ENCODE measurements around the gene ACTG1.
A peak's percentile ranks its signal among the peaks of the same experiment; 100 is the strongest.

The ACTG1 gene

DNA sequence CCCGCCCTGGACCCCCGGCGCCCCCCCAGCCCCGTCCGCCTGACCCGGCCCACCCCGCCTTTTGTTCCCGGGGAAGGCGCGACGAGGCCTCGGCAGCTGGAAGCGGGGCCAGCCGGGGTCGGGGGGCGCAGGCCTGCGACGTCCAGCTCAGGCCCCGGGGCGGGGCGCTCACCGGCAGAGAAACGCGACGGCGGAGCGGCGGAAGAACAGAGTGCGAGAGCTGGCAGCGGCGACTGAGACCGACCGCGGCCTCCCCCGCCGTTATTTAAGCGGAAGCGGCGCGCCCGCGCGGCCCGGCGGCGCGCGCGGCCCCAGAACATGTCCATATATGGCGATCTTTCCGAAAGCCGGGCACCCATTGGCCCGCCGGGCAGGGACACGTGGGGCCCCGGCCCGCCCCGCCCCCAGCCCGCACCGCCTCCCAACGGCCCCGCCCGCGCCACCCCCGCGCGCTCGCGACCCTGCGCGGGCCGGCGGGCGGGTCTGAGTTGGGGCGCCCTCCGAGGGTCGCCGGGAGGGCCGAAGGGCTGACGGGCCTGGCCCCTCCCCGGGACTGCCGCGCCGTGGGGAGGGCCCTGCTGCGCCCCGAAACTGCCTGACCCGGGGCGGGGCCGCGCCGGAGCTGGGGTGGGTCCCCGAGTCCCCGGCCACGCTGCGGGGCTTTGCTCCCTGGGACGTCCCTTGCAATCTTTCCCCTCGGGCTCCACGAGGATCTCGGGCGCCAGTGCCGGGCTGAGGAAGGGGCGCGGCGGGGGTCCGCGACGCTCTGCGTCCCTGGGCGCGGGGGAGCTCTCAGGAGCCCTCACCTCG lies at the start of gene ACTG1:
ACTG1 (minus strand) TSS at position 238 of the 810 bp plus-strand sequence. CDS start 445 bp downstream, outside the sequence.
- peak; percentile 94 for DNase-seq

DNA sequence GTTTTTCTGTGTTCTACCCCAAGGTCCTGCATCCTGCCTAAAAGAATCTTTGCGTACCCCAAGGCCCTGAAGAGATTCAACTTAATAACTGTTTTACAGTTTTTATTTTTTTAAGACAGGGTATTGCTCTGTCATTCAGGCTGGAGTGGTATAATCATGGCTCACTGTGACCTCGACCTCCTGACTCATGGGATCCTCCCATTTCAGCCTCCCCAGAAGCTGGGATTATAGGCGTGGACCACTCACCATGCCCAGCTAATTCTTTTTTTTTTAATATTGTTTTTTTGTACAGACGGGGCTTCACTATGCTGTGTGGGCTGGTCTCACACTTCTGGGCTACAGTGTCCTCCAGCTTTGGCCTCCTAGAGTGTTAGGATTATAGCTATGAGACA lies 48.9 kb upstream of the ACTG1 start:
- DNase-seq = no peak

DNA sequence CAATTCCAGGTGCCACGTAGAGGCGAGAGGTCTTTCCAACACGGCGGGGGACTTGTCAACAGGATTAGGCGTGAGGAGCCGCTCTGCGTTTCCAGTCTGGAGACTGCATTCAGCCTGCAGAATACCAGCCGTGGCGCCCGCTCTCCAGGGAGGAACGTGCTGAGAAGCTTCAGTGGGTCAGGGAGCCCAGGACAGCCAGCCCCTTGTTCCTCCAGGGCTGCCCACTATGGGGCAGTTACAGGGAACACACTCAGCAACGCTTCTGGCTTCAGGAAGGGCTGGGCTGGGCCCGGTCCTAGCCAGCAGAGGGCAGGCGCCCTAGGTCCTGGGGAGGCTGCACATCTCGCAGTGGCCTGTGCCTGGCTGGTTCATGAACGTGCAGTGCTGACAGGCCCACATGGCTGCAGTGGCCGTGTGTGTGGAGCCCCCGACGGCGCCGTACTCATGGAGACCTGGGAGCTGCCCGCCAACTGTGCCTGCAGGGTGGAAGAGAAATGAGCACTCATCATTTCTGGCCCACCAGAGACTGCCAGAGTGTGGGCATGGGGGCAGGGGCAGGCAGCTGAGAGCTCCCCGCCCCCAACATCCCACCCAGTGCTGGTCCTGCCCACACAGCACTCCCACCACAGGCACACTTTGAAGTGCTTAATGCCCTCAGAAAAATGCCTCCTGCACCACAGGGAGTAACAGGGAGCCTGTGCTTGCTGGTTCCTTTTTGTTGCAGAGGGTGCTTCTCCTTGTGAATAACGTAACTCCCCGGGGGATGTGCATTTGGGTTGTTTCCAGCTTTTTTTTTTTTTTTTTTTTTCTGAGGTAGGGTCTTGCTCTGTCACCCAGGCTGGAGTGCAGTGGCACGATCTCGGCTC lies 46.6 kb upstream of the ACTG1 start:
- DNase-seq = no peak

DNA sequence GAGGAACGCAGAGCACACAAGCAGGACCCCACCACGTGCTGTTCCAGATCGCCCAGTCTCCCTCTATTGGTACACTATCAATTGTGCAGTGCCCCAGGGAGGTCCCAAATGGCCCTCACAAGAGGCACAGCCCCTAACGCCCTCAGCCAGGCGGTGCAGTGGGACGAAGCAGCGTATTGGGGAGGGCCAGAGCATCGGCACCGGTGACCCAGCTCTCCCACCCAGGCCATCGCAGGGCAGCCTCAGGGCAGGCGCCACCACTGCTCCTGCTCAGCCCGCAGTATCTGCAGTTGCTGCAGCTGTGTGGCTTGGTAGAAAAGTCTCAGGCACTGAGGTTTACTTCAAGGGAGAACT lies 45.5 kb upstream of the ACTG1 start:
- DNase-seq = no peak

DNA sequence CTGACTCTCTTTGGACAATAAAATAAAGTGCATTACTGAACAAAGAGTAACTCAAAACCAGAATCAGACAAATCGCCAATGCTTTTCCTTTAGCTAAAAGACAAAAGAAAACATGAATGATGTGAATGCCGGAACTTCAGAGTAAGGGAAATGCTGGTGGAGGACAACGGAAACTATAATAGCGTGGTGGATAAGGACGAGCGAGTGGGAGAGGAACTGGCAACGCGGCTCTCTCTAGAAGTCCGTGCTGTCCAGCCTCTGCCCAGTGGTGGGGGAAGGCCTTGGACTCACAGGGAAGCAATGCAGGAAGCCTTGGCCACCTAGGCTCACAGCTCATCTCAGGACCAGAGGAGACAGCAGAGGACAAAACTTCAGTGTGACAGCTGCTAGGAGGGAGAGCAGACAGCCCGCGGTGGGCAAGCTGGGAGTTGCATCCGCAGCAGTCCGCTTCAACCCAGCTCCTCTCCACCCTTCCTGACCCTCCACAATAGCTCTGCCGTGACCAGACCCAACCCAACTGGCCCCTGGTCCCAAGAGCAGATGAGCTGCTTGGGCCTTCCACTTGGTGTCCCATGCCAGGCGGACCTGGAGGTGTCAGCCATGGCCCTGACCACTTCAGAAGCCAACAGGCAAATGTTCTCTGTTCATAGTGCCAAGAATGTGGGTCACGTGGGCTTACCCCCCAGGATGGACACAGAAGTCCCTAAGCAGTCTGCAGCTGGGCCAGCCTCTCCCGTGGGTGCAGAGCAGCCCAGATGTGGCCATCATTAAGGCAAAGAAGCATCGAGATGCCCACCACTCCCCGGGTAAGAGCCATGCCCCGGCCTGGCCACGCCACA lies 44.9 kb upstream of the ACTG1 start:
- DNase-seq = no peak

DNA sequence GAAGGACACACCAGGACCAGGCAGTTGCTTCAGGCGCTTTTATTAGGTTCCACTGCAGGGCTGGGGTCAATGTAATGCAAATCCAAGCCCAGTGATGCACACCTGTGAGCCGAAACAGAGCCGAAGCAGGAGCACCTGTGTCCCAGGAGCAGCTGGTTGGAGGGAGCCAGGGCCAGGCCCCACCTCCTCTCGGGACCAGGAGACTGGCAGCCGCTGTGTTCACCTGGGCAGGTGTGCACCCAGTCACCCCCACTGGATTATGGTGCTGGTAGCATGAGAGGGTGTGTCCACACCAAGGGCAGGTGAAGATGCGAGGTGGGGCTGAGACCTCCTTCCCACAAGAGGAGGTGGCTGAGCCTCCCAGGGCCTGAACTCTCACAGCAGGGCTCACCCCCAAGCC lies 44.3 kb upstream of the ACTG1 start:
- no peak for DNase-seq

DNA sequence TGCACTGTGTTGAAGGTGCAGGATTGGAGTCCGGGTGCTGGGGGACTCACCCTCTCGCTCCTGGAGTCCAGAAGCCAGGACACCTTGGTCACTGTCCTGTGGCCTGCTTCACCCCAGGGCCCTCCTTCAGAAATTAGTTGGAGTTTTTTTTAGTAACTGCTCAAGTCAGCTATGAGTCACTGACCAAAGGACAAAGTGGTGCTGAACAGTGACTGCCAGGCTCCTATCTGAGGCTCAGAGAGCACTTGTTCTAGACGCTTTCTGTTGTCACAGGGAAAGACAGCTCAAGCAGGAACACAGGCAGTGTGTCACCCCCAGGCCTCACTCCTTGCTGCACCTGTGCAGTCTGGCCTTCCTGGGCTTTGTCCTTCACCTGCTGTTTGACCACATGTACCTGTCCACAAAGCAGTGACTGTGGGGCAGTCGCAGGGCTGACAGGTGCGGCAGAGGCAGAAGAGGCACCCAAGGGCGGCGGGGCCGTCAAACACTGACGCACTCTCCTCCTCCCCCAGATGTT lies 43.6 kb upstream of the ACTG1 start:
- DNase-seq = no peak

DNA sequence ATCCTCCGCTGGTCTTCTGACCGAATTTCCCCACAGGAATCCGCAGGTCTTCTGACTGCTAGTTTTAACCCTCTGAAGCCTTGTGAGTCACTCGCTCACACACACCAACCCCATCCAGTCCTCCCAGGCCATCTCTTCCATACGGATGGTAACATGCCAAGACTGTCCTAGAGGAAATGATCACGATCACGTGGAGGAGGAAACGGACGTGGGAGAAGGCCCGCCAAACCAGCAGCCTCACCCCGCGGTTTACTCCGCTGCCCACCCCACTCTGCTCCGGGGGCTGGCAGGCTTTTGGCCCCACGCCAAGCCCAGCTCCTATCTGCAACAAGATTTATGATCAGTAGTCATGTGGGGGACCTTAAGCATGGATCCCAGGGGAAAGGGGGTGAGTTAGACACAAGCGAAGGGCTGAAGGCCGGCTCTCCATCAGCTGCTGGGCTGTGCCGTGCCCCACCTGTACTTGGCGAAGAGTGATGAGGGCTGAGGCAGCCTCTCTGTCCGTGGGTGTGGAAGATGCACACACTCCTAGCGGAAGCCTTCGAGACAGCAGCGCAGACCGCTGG lies 41.1 kb upstream of the ACTG1 start:
- no peak for DNase-seq

DNA sequence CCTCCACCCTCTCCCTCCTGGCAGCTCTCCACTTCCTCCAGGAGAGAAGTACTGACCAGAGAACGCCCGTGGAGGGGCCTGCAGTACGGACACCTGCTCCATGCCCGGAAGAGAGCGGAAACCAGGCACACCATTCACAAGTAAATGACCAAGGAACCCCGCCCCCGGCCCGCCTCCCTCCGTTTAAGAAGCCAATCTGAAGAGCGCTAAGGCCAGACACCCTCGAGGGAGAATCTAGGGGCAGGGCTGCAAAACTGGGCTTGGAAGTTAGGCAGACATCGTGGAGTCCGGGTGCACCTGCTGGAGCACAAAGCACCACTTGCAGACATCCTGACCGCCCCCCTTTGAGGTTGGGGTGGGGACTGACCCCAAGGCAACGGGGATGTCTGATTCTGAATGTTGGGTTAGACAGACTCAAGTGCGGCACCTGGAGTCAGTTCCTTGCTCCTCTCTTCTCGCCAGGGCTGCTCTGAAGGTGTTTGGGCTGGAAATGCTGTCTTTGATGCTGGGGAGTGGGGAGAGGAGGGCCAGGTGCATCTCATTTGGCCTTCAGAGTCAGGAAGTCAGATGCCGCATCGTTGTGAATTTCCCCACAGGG lies 40.5 kb upstream of the ACTG1 start:
- peak; percentile 66 for DNase-seq

DNA sequence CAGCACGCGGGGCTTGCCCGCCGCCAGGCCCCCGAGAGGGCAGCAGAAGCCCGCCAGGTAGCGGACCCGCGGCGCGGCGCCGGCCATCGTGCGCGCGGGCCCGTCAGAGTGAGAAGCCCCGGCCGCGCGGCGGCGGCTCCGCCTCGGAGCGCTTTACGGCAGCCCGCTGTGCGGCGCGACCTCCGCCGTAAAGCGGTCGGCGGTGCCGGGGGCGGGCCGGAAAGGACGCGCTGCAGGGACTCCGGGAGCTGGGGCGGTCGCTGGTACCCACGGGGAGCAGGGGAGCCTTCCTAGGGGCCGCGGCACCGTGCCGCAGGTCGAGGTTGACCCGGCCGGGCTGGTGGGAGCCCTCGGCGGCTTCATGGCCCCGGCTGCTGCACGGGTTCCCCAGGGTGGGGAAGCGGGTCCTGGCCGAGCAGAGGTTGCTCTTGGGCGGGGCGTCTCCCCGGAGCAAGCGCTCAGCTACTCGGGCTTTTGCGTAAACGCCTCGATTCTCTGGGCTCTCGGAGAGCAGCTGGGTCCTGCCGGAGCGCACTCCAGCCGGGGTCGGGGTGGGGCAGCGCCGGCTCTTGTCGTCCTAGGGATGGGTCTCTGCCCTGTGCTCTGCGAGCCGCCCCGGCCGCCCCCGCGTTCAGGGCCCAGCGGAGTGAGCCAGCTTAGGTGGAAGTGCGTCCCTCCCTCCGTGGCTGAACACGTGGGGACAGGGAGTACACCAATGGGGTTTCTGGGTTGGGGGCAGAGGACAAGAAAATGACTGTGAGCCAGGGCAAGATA lies 39.8 kb upstream of the ACTG1 start, which contains the start of gene FAAP100:
FAAP100 (minus strand) TSS at position 110 of the 774 bp plus-strand sequence; CDS start at position 87, 23 bp downstream.
- peak; percentile 67 for DNase-seq

DNA sequence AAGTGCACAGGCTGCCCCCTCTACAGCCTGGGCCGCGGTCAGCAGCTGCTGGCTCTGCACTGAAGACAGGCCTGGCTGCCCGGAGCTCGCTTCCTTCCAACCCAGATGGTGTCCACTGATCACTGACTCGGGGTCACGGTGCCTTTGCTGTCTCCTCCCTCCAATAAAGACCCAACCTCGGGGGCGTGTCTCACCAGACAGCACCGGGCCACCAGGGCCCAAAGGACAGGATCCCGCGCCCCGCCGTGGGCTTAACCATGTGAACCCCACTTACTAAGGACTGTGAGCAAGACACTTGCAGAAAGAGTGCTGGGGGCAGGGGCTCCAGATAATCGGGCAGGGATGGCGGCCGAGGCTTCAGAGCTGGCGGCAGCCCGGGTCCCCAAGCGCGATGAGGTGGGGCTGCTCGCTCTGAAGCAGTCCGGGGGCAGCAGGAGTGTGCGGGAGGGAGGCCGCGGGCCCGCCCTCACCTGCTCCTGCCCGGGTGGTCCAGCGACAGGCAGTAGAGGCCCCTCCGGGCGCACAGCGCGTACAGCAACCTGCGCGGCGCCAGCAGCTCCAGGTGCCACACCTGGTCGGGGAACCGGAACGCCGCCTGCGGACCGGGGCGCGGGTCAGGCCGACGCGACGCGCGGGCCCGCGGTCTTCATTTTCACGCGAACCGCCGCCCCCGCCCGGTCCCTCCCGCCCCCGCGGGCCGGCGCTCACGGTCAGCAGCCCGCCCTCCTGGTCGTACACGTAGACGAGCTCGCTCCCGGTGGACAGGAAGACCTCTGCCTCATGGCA lies 39.1 kb upstream of the ACTG1 start:
- DNase-seq = no peak

DNA sequence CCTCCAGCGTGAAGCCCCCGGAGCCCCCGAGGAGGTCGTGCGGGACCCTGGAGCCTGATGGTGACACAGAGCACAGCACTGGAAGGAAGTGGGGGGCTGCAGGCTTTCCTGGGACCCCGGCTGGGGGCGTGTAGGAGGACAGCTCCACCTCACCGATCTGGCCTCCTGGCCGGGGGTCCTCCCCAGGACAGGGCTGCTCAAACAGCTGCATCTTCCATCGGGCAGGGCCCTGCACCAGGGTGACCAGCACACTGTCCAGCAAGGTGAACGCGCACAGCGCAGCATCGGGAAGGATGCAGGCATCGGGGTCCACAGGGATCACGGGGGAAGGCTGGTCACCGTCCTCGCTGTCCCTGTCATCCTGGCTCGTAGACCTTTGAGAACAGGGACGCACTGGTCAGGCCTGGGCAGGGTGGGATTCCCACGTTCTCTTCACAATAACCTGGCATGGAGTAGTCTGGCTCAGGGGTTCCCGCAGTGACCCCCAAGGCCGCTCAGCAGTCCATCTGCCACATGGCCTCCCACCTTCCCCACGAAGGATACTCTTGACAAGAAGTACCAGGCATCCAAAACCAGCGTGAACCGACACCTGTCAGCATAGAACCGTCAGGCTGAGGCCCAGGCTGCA lies 38.3 kb upstream of the ACTG1 start:
- no peak for DNase-seq

DNA sequence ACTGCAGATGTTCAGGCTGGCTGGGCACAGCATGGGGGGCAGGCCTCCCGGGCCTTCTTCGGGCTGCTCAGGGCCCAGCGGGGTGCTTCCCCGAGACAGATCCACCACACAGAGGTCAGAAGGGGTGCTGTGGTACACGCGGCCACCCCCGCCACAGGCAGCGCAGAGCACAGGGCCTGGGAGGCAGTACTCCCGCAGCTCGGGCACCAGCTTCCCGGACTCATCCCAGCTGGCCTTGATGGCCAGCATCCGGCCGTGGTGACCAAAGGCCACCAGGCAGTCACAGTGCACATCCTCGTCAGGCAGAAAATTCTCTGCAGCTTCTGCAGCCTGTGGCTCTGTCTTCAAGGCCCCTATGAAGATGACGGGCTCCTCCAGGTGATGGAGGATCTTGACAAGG lies 37.7 kb upstream of the ACTG1 start:
- DNase-seq = no peak

DNA sequence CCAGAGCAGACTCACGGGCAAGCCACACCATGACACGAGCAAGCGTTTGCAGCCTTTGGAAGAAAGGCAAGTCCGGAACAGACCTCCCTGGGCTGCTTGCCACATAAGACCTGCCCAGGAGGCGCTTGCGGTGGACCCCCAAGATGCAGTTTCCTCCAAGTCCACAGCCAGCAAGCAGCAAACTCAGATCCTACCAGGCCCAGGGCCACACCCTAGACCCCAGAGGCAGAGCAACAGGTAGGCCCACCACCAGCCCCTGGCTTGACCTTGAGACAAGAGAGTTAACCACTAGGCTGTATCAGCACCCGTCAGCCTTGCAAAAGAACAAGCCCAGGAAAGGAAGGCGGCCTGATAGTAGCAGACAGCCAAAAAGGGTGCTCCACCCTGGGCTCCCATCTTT lies 37.2 kb upstream of the ACTG1 start:
- no peak for DNase-seq

DNA sequence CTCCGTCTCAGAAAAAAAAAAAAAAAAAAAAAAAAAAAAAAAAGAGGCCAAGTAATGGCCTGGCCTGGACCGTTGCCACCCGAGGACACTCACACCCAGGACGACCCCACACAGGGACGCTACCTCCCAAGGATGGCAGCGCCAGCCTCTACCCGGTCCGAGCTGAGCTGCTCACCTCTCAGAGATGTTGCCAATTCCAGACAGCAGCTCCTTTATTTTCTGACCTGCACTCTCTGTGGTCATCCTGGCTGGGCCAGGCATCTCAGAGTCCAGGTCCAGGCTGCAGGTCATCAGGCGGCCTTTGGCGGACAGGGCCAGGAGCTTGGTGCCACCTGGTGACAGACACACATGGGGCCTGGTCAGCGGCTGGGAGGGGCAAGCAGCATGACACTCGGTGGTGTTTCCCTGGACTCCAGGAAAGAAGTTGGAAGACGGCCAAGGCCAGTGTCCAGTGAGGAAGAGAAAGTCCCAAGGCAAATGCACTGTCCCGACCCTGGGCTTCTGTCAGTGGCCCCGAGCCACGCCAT lies 36.5 kb upstream of the ACTG1 start:
- no peak for DNase-seq

DNA sequence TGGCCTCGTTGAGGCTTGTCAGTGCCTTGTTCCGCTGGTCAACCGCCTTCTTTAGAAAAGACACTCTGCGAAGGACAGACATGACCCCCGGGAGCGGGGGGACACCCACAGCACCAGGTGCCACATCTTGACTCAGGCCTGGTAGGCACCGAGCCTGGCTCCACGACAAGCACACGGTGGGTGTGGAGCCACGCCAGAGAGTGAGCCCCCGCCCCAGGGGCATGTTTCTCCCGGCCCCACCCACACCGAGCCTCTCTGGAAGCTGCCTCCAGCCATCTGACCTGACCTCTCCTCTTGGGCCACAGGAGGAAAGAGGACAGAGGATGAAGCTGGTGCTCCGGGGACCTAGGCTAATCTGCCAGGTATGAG lies 35.0 kb upstream of the ACTG1 start:
- DNase-seq = no peak

DNA sequence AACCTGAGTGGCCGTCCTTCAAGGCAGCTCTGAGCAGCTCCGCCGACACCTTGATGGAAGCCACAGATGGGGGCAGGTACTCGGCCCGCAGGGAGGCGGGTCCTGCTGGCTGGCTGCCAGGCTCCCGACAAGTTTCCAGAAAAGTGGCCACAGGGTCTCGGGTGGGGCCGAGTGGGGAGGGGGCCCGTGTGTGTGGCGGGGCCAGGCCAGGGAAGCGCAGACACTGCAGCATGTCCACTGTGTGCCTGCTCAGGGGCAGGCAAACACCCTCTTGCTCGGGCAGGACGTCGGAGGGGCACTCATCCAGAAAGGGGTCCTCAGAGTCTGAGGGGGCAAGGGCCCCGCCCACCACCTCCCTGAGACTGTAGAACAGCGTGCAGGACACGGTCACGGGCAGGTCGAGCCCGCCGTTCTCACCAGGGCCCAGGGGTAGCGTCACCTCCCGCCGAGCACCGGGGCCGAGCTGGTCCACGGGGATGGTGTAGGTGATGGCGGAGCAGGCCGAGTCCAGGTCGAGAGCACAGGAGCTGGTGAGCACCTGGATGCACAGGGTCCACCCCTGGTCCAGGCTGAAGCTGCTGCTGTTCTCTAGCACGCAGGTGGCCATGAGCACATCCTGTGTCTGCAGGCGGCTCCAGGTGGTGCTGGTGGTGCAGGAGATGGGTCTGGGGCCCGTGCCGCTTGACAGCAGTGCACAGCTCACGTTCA lies 34.5 kb upstream of the ACTG1 start:
- no peak for DNase-seq

DNA sequence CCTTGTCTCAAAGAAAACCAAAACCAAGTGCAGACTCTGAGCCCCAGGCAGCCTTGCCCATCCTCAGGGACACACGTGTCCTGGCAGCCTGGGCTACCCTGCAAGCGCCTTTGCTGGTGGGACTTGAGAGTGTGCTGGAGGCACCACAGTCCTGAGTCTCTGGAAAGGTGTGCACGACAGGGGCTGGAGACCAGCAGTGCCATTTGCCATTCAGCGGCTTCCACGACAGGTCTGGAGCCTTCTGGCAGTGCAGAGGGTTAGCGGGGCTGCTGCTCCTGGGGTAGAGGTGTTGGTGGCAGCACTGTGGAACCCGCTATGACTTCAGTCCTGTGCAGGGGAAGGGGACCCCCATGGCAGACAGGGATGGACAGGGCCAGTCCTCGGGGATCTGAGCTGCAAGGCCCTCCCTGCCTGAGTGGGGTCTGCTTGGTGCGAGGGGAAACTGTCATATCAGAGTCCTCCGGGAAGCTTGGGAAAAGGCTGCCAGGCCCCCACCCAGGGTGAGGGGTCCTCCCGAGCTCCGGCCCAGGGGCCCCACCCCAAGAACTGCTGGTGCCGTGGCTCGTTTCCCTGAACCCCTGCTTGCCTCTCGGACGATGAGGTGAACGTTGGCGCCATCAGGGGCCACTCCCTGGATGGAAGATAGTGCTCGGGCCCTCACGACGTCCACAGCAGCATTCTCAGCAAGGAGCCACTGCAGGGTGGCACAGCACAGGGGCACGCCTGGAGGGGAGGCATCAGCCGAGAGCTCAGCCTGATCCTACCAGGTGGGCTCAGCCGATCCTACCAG lies 32.8 kb upstream of the ACTG1 start:
- no peak for DNase-seq
